GM23248 (cell line): ENCODE data around the gene QSOX2.

Experiments used
- EZH2 ChIP-seq: fragments of 200-600 bp; sonication (generic); IDR thresholded peaks from 2 replicates; pipeline ENCODE4 v1.6.1; 2018; ENCODE audit warnings: antibody characterized with exemption, mild to moderate bottlenecking; ENCODE audit not compliant: insufficient read depth, poor library complexity, severe bottlenecking
- EZH2phosphoT487 ChIP-seq: fragments of 200-600 bp; sonication (generic); IDR thresholded peaks from 2 replicates; pipeline ENCODE4 v1.6.1; 2018; ENCODE audit warnings: antibody characterized with exemption, moderate library complexity, mild to moderate bottlenecking, low read depth; ENCODE audit not compliant: insufficient read depth

GRCh38 chr9:136251264-136252115, 5.9 kb upstream of the QSOX2 start:
- TF ChIP-seq EZH2 (no peak), EZH2phosphoT487 (no peak)
